ENCODE results near the gene LRIG1. TPM values are rescaled to one million over a fixed set of nuclear protein-coding genes. Genes with fewer than 3 reads are reported as not detected.

Gene LRIG1
- total RNA-seq, 2 donors from 2014 or later, result 119 to 186 TPM

- H3K4me1 ChIP-seq (replicated peaks), result peaks cover 29% of the 10 kb centered on the region
- H3K27me3 ChIP-seq (replicated peaks; ENCODE audit: insufficient read depth), result no peaks in the 10 kb centered on the region
- 6% methylated on average over 5 of the region's 5 CpGs for WGBS
- no peak overlapping the region for H3K4me3 ChIP-seq
- intact Hi-C loops (cut with DNase I), result no loop called here
- no peaks in the 10 kb centered on the region for H3K9me3 ChIP-seq
- peak overlapping the region; percentile 59 to 82 for H3K27ac ChIP-seq
- TF ChIP-seq POLR2A (IDR thresholded peaks at IDR 0.05) (no peak), POLR2AphosphoS5 (IDR thresholded peaks at IDR 0.05) (peak; percentile 96)
- H3K36me3 ChIP-seq, result no peaks in the 10 kb centered on the region
- peak; percentile 94 for DNase-seq (ENCODE audit: low spot score)
Observed at GRCh38 chr3:66428733-66429132, 72.1 kb downstream of the LRIG1 start.

GRCh38 chr3:66427951-66428474 lies 72.8 kb downstream of the LRIG1 start:
- Histone ChIP-seq H3K9me3 (no peaks in the 10 kb centered on the region), H3K36me3 (no peaks in the 10 kb centered on the region), H3K4me1 (replicated peaks) (peaks cover 29% of the 10 kb centered on the region), H3K27ac (peak overlapping the region; percentile 59 to 82), H3K4me3 (no peak overlapping the region), H3K27me3 (replicated peaks; ENCODE audit: insufficient read depth) (no peaks in the 10 kb centered on the region)
- no peak for DNase-seq (ENCODE audit: low spot score)
- TF ChIP-seq POLR2AphosphoS5 (IDR thresholded peaks at IDR 0.05) (no peak), CTCF (IDR thresholded peaks at IDR 0.05) (no peak), POLR2A (IDR thresholded peaks at IDR 0.05) (no peak)
- WGBS, result 61% methylated on average over 5 of the region's 5 CpGs
- intact Hi-C loops (cut with DNase I), result no loop called here

GRCh38 chr3:66427352-66427751 lies 73.5 kb downstream of the LRIG1 start:
- H3K27ac ChIP-seq, result peak overlapping the region; percentile 59 to 82
- no peaks in the 10 kb centered on the region for H3K9me3 ChIP-seq
- TF ChIP-seq POLR2A (IDR thresholded peaks at IDR 0.05), result no peak
- no peak for TF ChIP-seq POLR2AphosphoS5 (IDR thresholded peaks at IDR 0.05)
- no peak for TF ChIP-seq CTCF (IDR thresholded peaks at IDR 0.05)
- no peak for DNase-seq (ENCODE audit: low spot score)
- peaks cover 29% of the 10 kb centered on the region for H3K4me1 ChIP-seq (replicated peaks)
- H3K4me3 ChIP-seq, result no peak overlapping the region
- 97% methylated on average over 3 of the region's 3 CpGs for WGBS
- H3K36me3 ChIP-seq, result no peaks in the 10 kb centered on the region
- H3K27me3 ChIP-seq (replicated peaks; ENCODE audit: insufficient read depth), result no peaks in the 10 kb centered on the region
- intact Hi-C loops (cut with DNase I), result no loop called here

GRCh38 chr3:66426135-66426534 lies 74.7 kb downstream of the LRIG1 start:
- Histone ChIP-seq H3K4me1 (replicated peaks) (peaks cover 29% of the 10 kb centered on the region), H3K36me3 (no peaks in the 10 kb centered on the region), H3K27me3 (replicated peaks; ENCODE audit: insufficient read depth) (no peaks in the 10 kb centered on the region), H3K27ac (peak overlapping the region; percentile 62 to 82), H3K4me3 (no peak overlapping the region), H3K9me3 (no peaks in the 10 kb centered on the region)
- TF ChIP-seq POLR2AphosphoS5 (IDR thresholded peaks at IDR 0.05) (no peak), POLR2A (IDR thresholded peaks at IDR 0.05) (no peak), CTCF (IDR thresholded peaks at IDR 0.05) (no peak)
- no peak for DNase-seq (ENCODE audit: low spot score)
- intact Hi-C loops (cut with DNase I), result no loop called here
- 65% methylated on average over 1 of the region's 1 CpG for WGBS

- Histone ChIP-seq H3K27ac (peak overlapping the region; percentile 62 to 82), H3K36me3 (no peaks in the 10 kb centered on the region), H3K27me3 (replicated peaks; ENCODE audit: insufficient read depth) (no peaks in the 10 kb centered on the region), H3K4me3 (no peak overlapping the region), H3K4me1 (replicated peaks) (peaks cover 29% of the 10 kb centered on the region), H3K9me3 (no peaks in the 10 kb centered on the region)
- no peak for DNase-seq (ENCODE audit: low spot score)
- WGBS, result 36% methylated on average over 7 of the region's 7 CpGs
- intact Hi-C loops (cut with DNase I), result no loop called here
- TF ChIP-seq POLR2A (IDR thresholded peaks at IDR 0.05) (no peak), POLR2AphosphoS5 (IDR thresholded peaks at IDR 0.05) (no peak), CTCF (IDR thresholded peaks at IDR 0.05) (no peak)
Observed at GRCh38 chr3:66425576-66426114, 75.2 kb downstream of the LRIG1 start.

All from prostate gland (tissue), 2 donors.